ENCODE measurements around the gene DHPS.

GRCh38 chr19:12666265-12667048 is 15.2 kb downstream of the DHPS start, which contains the start of the genes MAN2B1 and WDR83:
- TF ChIP-seq EZH2 (IDR thresholded peaks at IDR 0.05; ENCODE audit: insufficient read depth, poor library complexity, severe bottlenecking), result no peak
- no peak for TF ChIP-seq EZH2phosphoT487 (IDR thresholded peaks at IDR 0.05; ENCODE audit: insufficient read depth, low read depth)
